ENCODE measurements around the gene ARHGEF9.

- TF ChIP-seq CTCF (IDR thresholded peaks at IDR 0.05; ENCODE audit: low read depth, low read length) (no peak), EZH2phosphoT487 (IDR thresholded peaks at IDR 0.05; ENCODE audit: low read depth) (no peak)
Measured at GRCh38 chrX:63673896-63674295, 111.1 kb downstream of the ARHGEF9 start.
